Smooth muscle cell (in vitro differentiated cells): ENCODE data around the gene CFAP77. TPM values are rescaled to one million over a fixed set of nuclear protein-coding genes. Genes with fewer than 3 reads are reported as not detected.

Source experiments
- DNase-seq: peaks from one replicate; lab custom pipeline; 2025; ENCODE audit not compliant: unreplicated experiment; lab: John Stamatoyannopoulos, UW
- H2AFZ ChIP-seq: fragments of 200-600 bp; sonication (generic); 2 replicates; pipeline ENCODE4 v1.6.0; 2016; ENCODE audit warnings: antibody characterized with exemption, low read depth, mild to moderate bottlenecking
- H3F3A ChIP-seq: fragments of 200-600 bp; sonication (generic); 2 replicates; pipeline ENCODE4 v1.6.0; 2017; ENCODE audit warnings: antibody characterized with exemption, low read depth
- H3K27ac ChIP-seq: fragments of 200-600 bp; sonication (generic); 2 replicates; pipeline ENCODE4 v1.5.1; 2016; ENCODE audit warnings: low read depth, mild to moderate bottlenecking
- H3K27me3 ChIP-seq: fragments of 200-600 bp; sonication (generic); 2 replicates; pipeline ENCODE4 v1.6.1; 2016; ENCODE audit warnings: low read depth, mild to moderate bottlenecking
- H3K36me3 ChIP-seq: fragments of 200-600 bp; sonication (generic); 2 replicates; pipeline ENCODE4 v1.5.1; 2016; ENCODE audit warnings: low read depth
- H3K4me1 ChIP-seq: fragments of 200-600 bp; sonication (generic); 2 replicates; pipeline ENCODE4 v1.5.1; 2016; ENCODE audit warnings: low read depth
- H3K4me2 ChIP-seq: fragments of 200-600 bp; sonication (generic); 2 replicates; pipeline ENCODE4 v1.6.0; 2016; ENCODE audit warnings: mild to moderate bottlenecking
- H3K4me3 ChIP-seq: fragments of 200-600 bp; sonication (generic); 2 replicates; pipeline ENCODE4 v1.5.1; 2016; ENCODE audit warnings: mild to moderate bottlenecking
- H3K79me2 ChIP-seq: fragments of 200-600 bp; sonication (generic); 2 replicates; pipeline ENCODE4 v1.6.0; 2016; ENCODE audit warnings: low read depth, mild to moderate bottlenecking
- H3K9ac ChIP-seq: fragments of 200-600 bp; sonication (generic); 2 replicates; pipeline ENCODE4 v1.6.0; 2016; ENCODE audit warnings: low read depth
- H3K9me3 ChIP-seq: fragments of 200-600 bp; sonication (generic); replicated peaks from 2 replicates; pipeline ENCODE4 v1.5.1; 2016; ENCODE audit warnings: low read depth
- H4K20me1 ChIP-seq: fragments of 200-600 bp; sonication (generic); 2 replicates; pipeline ENCODE4 v1.6.0; 2016; ENCODE audit warnings: low read depth
- CTCF ChIP-seq: fragments of 200-600 bp; sonication (generic); IDR thresholded peaks from 2 replicates; pipeline ENCODE4 v1.5.1; 2017; ENCODE audit warnings: borderline replicate concordance, mild to moderate bottlenecking, antibody characterized with exemption; ENCODE audit not compliant: insufficient read depth, poor library complexity, severe bottlenecking
- WGBS: methylation state at CpG from one replicate; pipeline ENCODE4 v1.1.7; 2016; ENCODE audit warnings: low lambda C conversion rate; 5-methylcytosine and 5-hydroxymethylcytosine counted together
- polyA plus RNA-seq: library from polyadenylated mRNA; unstranded; fragments of >200 nt; fragmentation: Nextera tagmentation; extraction: Ambion mirVana; gene quantifications from 2 replicates; pipeline ENCODE4 v1.2.1, GENCODE V29; 2016
- total RNA-seq: library from RNA; depleted of rRNA; stranded (reverse); fragments of >200 nt; gene quantifications from 2 replicates; pipeline ENCODE4 v1.2.3, GENCODE V29; 2014

CFAP77 gene
- total and polyA plus RNA-seq, 2 experiments from 2014 or later = 0.31 TPM; not detected in 1

DNA sequence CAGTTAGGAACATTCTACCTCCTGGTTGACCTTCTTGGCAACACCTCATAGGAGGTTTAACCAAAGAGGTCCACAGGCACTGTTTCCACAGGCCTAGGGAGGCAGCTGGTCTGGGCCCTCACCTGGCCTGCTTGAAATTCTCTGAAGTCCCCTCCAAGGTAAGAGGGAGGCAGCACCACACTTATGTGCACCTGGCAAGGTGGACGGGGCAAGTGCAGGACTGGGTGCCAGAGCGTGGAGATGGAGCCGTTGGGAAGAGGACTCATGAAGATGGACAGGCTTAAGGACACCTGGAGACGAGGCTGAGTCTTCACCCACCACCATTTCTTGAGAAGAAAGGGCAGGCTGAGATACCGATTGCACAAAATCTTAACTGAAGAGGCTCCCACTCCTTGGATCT lies 165.8 kb downstream of the CFAP77 start:
- Histone ChIP-seq H3K9ac (no peak overlapping the region), H3F3A (no peaks in the 10 kb centered on the region), H3K4me1 (no peaks in the 10 kb centered on the region), H2AFZ (no peak overlapping the region), H3K4me2 (no peak overlapping the region), H3K27me3 (peaks cover 57% of the 10 kb centered on the region), H3K27ac (no peak overlapping the region), H3K4me3 (no peak overlapping the region), H3K9me3 (no peaks in the 10 kb centered on the region), H4K20me1 (peaks cover 1% of the 10 kb centered on the region), H3K79me2 (no peaks in the 10 kb centered on the region), H3K36me3 (no peaks in the 10 kb centered on the region)
- WGBS = 71% methylated on average over 5 of the region's 5 CpGs
- no peak for DNase-seq
- no peak for TF ChIP-seq CTCF

- Histone ChIP-seq H3K79me2 (no peaks in the 10 kb centered on the region), H3K27me3 (peaks cover 70% of the 10 kb centered on the region), H3K4me3 (no peak overlapping the region), H3K9me3 (no peaks in the 10 kb centered on the region), H3K36me3 (no peaks in the 10 kb centered on the region), H3F3A (no peaks in the 10 kb centered on the region), H3K9ac (no peak overlapping the region), H4K20me1 (peaks cover 7% of the 10 kb centered on the region), H3K4me1 (no peaks in the 10 kb centered on the region), H3K27ac (no peak overlapping the region), H3K4me2 (no peak overlapping the region), H2AFZ (no peak overlapping the region)
- no peak for DNase-seq
- TF ChIP-seq CTCF = no peak
These were observed 167.1 kb downstream of the CFAP77 start for GRCh38 chr9:132577119-132577518.

DNA sequence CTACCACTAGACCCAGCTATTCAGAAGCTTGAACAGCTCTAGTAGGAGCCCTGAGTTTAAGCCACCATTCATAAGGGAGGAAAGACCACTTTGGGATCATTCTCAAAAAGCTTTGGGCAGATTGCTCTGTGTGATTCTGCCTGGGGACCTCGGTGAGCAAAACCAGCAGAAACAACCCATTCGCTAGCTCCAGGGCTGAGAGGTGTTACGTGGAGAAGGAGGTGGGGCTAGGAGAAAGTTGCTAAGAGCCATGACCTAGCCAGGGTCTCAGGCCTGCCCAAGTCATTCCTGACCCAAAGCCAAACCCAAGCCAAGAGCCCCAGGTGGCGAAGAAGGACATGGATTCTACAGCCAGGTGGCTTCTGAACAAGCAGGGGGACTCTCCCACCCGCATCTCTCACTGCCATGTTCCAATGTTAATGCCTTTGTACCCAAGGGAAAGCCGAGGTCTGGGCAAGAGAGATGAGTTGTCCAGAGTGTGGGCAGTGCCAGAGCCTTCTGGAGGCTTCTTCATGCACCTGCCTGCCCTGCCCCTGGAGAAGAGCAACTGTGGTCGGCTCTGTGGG lies 168.4 kb downstream of the CFAP77 start:
- WGBS = 50% methylated on average over 7 of the region's 7 CpGs

More for the DNA sequence above, 168.4 kb downstream of the CFAP77 start:
- no peak overlapping the region for H2AFZ ChIP-seq
- no peak overlapping the region for H3K27ac ChIP-seq
- H3K4me3 ChIP-seq = no peak overlapping the region
- H3K4me2 ChIP-seq = no peak overlapping the region
- H3K36me3 ChIP-seq = no peaks in the 10 kb centered on the region
- H3K9me3 ChIP-seq = no peaks in the 10 kb centered on the region
- no peaks in the 10 kb centered on the region for H3K4me1 ChIP-seq
- DNase-seq = no peak
- no peak for TF ChIP-seq CTCF
- no peaks in the 10 kb centered on the region for H3K79me2 ChIP-seq
- H3K27me3 ChIP-seq = peaks cover 83% of the 10 kb centered on the region
- H4K20me1 ChIP-seq = peaks cover 7% of the 10 kb centered on the region
- H3F3A ChIP-seq = no peaks in the 10 kb centered on the region
- H3K9ac ChIP-seq = no peak overlapping the region
